MCF 10A (cell line): Measurements from ENCODE around the gene KCNJ6. TPM values are rescaled to one million over a fixed set of nuclear protein-coding genes. Genes with fewer than 3 reads are reported as not detected.

Source experiments
- BruUV-seq: library from RNA; stranded (reverse); fragments of 400-500 nt; replicated peaks from 2 replicates; lab custom pipeline; 2021; lab: Mats Ljungman, UMichigan
- CTCF ChIA-PET: fragments of 300-600 bp; sonication (Branson Sonifier 250); formaldehyde crosslinking; extraction: SDS; loops from one replicate; lab custom pipeline; 2021; ENCODE audit warnings: antibody characterized with exemption, inconsistent platforms; lab: Yijun Ruan, JAX
- POLR2A ChIA-PET: fragments of 300-600, 350-650 bp; sonication (Branson Sonifier 250); formaldehyde crosslinking; extraction: SDS; loops from one replicate; lab custom pipeline; 2020; ENCODE audit warnings: antibody characterized with exemption, inconsistent platforms; lab: Yijun Ruan, JAX
- DNase-seq: peaks from one replicate; pipeline ENCODE4 v3.0.0-alpha.2; 2018; ENCODE audit not compliant: unreplicated experiment
- H3K27ac Mint-ChIP-seq: one replicate; pipeline ENCODE4 v1.8.0; 2022; ENCODE audit warnings: mild to moderate bottlenecking, low read depth, mixed read lengths; ENCODE audit not compliant: unreplicated experiment
- H3K27me3 Mint-ChIP-seq: one replicate; pipeline ENCODE4 v1.8.0; 2022; ENCODE audit warnings: mixed read lengths; ENCODE audit not compliant: insufficient read depth, unreplicated experiment
- H3K36me3 Mint-ChIP-seq: one replicate; pipeline ENCODE4 v1.8.0; 2022; ENCODE audit warnings: mild to moderate bottlenecking, moderate library complexity, mixed read lengths; ENCODE audit not compliant: insufficient read depth, unreplicated experiment
- H3K4me1 Mint-ChIP-seq: one replicate; pipeline ENCODE4 v1.8.0; 2022; ENCODE audit warnings: mixed read lengths; ENCODE audit not compliant: insufficient read depth, unreplicated experiment
- H3K4me3 Mint-ChIP-seq: one replicate; pipeline ENCODE4 v1.8.0; 2022; ENCODE audit warnings: mild to moderate bottlenecking, moderate library complexity, mixed read lengths; ENCODE audit not compliant: unreplicated experiment
- H3K9me3 Mint-ChIP-seq: one replicate; pipeline ENCODE4 v1.8.0; 2022; ENCODE audit warnings: mixed read lengths; ENCODE audit not compliant: unreplicated experiment
- CTCF ChIP-seq: fragments of 200-600 bp; IDR thresholded peaks from one replicate; pipeline ENCODE4 v1.8.0; 2022; ENCODE audit warnings: antibody characterized with exemption, mild to moderate bottlenecking; ENCODE audit not compliant: unreplicated experiment
- intact Hi-C: fragments of 100-400 bp; cut with micrococcal nuclease; formaldehyde crosslinking; loops from 2 replicates; pipeline ENCODE4 v1.14.1; 2022
- total RNA-seq: library from RNA; stranded (reverse); gene quantifications from 2 replicates; pipeline ENCODE4 v1.2.3, GENCODE V29; 2022

Gene KCNJ6
- total RNA-seq, 1 experiment from 2014 or later = 0.28 TPM

GRCh38 chr21:37642493-37642892 lies 273.8 kb downstream of the KCNJ6 start:
- TF ChIP-seq CTCF = no peak
- H3K27ac Mint-ChIP-seq = no peak overlapping the region
- intact Hi-C loops = no loop called here
- ChIA-PET CTCF (interaction anchor here (0.6 to 1.4 kb wide), 6 partner anchors 10 to 726 kb away, joined by 3 to 4 read pairs (median 4); no protein-coding TSS in a partner anchor), POLR2A (no interaction called here)
- H3K9me3 Mint-ChIP-seq = no peaks in the 10 kb centered on the region
- DNase-seq = peak; percentile 54
- BruUV-seq = no TSS peak
- peaks cover 5% of the 10 kb centered on the region for H3K4me1 Mint-ChIP-seq
- H3K36me3 Mint-ChIP-seq = no peaks in the 10 kb centered on the region
- no peaks in the 10 kb centered on the region for H3K27me3 Mint-ChIP-seq
- H3K4me3 Mint-ChIP-seq = no peak overlapping the region

- POLR2A ChIA-PET = no interaction called here
- Mint-ChIP-seq H3K4me3 (no peak overlapping the region), H3K27ac (no peak overlapping the region), H3K4me1 (peaks cover 13% of the 10 kb centered on the region), H3K9me3 (no peaks in the 10 kb centered on the region), H3K27me3 (no peaks in the 10 kb centered on the region), H3K36me3 (no peaks in the 10 kb centered on the region)
- intact Hi-C loops = no loop called here
- CTCF ChIA-PET = no interaction called here
- no peak for TF ChIP-seq CTCF
- no peak for DNase-seq
- no TSS peak for BruUV-seq
Observed at GRCh38 chr21:37639756-37640155, 276.5 kb downstream of the KCNJ6 start.

GRCh38 chr21:37636152-37636860 lies 280.0 kb downstream of the KCNJ6 start:
- Mint-ChIP-seq H3K9me3 (no peaks in the 10 kb centered on the region), H3K4me3 (peak overlapping the region; percentile 1), H3K4me1 (peaks cover 22% of the 10 kb centered on the region), H3K36me3 (no peaks in the 10 kb centered on the region), H3K27ac (no peak overlapping the region), H3K27me3 (no peaks in the 10 kb centered on the region)
- no peak for TF ChIP-seq CTCF
- intact Hi-C loops = no loop called here
- no TSS peak for BruUV-seq
- CTCF ChIA-PET = interaction anchor here (0.6 to 1.5 kb wide), 6 partner anchors 9 to 720 kb away, joined by 3 to 6 read pairs (median 3); no protein-coding TSS in a partner anchor
- POLR2A ChIA-PET = interaction anchor here (0.5 to 1.7 kb wide), 7 partner anchors 10 to 72 kb away, joined by 3 to 6 read pairs (median 4); no protein-coding TSS in a partner anchor
- DNase-seq = peak; percentile 59

- H3K27me3 Mint-ChIP-seq = no peaks in the 10 kb centered on the region
- CTCF ChIA-PET = no interaction called here
Observed at GRCh38 chr21:37631319-37632117, 284.7 kb downstream of the KCNJ6 start.

More at GRCh38 chr21:37631319-37632117, 284.7 kb downstream of the KCNJ6 start:
- peaks cover 7% of the 10 kb centered on the region for H3K9me3 Mint-ChIP-seq
- no peak for TF ChIP-seq CTCF
- DNase-seq = peak; percentile 74
- BruUV-seq = no TSS peak
- H3K27ac Mint-ChIP-seq = peak overlapping the region; percentile 41
- intact Hi-C loops = no loop called here
- no peaks in the 10 kb centered on the region for H3K36me3 Mint-ChIP-seq
- POLR2A ChIA-PET = interaction anchor here (0.8 to 2.5 kb wide), 3 partner anchors 12 to 67 kb away, joined by 4 to 7 read pairs (median 5); no protein-coding TSS in a partner anchor
- H3K4me1 Mint-ChIP-seq = peaks cover 23% of the 10 kb centered on the region
- peak overlapping the region; percentile 56 for H3K4me3 Mint-ChIP-seq
